ENCODE measurements around the gene CCNYL1.

DNA sequence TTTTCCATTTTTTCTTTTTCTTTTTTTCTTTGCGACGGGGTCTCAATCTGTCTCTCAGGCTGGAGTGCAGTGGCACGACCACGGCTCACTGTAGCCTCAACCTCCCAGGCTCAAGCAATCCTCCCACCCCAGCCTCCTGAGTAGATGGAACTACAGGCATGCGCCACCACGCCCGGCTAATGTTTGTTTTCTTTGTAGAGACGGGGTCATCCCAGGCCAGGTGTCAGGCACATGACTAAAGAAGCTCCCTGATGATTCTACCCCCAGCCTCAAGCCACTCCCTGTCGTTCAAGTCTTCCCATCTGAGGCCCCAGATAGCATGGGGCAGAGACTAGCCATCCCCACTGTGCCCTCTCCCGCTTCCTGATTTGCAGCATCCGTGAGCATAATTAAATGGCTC lies 68.1 kb downstream of the CCNYL1 start:
- TF ChIP-seq, protein P1, sequence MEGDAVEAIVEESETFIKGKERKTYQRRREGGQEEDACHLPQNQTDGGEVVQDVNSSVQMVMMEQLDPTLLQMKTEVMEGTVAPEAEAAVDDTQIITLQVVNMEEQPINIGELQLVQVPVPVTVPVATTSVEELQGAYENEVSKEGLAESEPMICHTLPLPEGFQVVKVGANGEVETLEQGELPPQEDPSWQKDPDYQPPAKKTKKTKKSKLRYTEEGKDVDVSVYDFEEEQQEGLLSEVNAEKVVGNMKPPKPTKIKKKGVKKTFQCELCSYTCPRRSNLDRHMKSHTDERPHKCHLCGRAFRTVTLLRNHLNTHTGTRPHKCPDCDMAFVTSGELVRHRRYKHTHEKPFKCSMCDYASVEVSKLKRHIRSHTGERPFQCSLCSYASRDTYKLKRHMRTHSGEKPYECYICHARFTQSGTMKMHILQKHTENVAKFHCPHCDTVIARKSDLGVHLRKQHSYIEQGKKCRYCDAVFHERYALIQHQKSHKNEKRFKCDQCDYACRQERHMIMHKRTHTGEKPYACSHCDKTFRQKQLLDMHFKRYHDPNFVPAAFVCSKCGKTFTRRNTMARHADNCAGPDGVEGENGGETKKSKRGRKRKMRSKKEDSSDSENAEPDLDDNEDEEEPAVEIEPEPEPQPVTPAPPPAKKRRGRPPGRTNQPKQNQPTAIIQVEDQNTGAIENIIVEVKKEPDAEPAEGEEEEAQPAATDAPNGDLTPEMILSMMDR (conservative IDR thresholded peaks at IDR 0.05; ENCODE audit: low read length): no peak
- TF ChIP-seq EZH2phosphoT487 (IDR thresholded peaks at IDR 0.05; ENCODE audit: borderline replicate concordance, low read depth, low read length): no peak
